Gastroesophageal sphincter (tissue), 3 donors: ENCODE results near the gene CTSE.

ENCODE experiments used
- EP300 ChIP-seq: sonication (generic); formaldehyde crosslinking; IDR thresholded peaks from one replicate; pipeline ENCODE4 v1.6.1; 2017; ENCODE audit warnings: antibody characterized with exemption, mild to moderate bottlenecking
- POLR2A ChIP-seq, 2 donors: fragments of 450-650 bp; IDR thresholded peaks; one replicate each; pipeline ENCODE4 v1.6.1; 2017; ENCODE audit warnings: antibody characterized with exemption in 2 of 2, mild to moderate bottlenecking in 2 of 2, moderate library complexity in 1 of 2
- TF ChIP-seq, protein P1 (sequence below), 4 experiments: fragments of 200-600 bp in 2 of 4; fragments of 450-650 bp in 2 of 4; sonication (generic) in 1 of 4; IDR thresholded peaks; one replicate each; pipeline ENCODE4 v1.5.1; 2017 to 2019; ENCODE audit warnings: antibody characterized with exemption in 4 of 4, mild to moderate bottlenecking in 2 of 4, moderate library complexity in 2 of 4

DNA sequence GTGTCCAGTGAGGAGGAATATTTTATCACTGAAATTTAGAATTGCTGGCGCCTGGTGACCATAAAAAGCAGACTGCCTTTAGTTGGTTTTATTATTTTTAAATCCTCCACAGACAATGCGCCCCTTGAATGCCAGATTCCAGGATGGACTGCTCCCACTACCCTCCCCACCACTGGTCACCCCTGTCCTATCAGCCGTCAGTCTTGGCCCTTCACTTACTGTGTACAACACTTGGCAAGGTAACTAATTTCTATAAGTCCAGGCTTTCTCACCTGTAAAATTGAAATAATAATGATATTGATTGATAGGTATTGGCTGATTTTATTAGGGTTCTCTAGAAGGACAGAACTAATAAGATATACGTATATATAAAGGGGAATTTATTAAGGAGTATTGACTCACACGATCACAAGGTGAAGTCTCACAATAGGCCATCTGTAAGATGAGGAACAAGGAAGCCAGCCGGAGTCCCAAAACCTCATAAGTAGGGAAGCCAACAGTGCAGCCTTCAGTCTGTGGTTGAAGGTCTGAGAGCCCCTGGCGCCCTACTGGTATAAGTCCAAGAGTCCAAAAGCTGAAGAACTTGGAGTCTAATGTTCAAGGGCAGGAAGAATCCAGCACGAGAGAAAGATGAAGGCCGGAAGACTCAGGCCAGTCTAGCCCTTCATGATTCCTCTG, 47.1 kb upstream of the CTSE start:
- TF ChIP-seq, protein P1, sequence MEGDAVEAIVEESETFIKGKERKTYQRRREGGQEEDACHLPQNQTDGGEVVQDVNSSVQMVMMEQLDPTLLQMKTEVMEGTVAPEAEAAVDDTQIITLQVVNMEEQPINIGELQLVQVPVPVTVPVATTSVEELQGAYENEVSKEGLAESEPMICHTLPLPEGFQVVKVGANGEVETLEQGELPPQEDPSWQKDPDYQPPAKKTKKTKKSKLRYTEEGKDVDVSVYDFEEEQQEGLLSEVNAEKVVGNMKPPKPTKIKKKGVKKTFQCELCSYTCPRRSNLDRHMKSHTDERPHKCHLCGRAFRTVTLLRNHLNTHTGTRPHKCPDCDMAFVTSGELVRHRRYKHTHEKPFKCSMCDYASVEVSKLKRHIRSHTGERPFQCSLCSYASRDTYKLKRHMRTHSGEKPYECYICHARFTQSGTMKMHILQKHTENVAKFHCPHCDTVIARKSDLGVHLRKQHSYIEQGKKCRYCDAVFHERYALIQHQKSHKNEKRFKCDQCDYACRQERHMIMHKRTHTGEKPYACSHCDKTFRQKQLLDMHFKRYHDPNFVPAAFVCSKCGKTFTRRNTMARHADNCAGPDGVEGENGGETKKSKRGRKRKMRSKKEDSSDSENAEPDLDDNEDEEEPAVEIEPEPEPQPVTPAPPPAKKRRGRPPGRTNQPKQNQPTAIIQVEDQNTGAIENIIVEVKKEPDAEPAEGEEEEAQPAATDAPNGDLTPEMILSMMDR (IDR thresholded peaks at IDR 0.05), result no peak
- TF ChIP-seq EP300, result no peak
- TF ChIP-seq POLR2A (IDR thresholded peaks at IDR 0.05), result no peak
